ENCODE results near the gene HTR6. TPM values are rescaled to one million over a fixed set of nuclear protein-coding genes. Genes with fewer than 3 reads are reported as not detected.

HTR6 gene
- total RNA-seq, 1 donor, result 0.09 TPM

- H3K4me3 ChIP-seq (ENCODE audit: low read depth, low read length), result no peak overlapping the region
Observed at GRCh38 chr1:19678493-19678892, 13.8 kb downstream of the HTR6 start.

GRCh38 chr1:19678931-19679453 lies 14.3 kb downstream of the HTR6 start:
- no peak for DNase-seq (ENCODE audit: low read depth)
- no peak overlapping the region for H3K4me3 ChIP-seq (ENCODE audit: low read depth, low read length)
- no peak for TF ChIP-seq CTCF (IDR thresholded peaks at IDR 0.05; ENCODE audit: insufficient read depth, low read length)

More at GRCh38 chr1:19678493-19678892, 13.8 kb downstream of the HTR6 start:
- no peak for DNase-seq (ENCODE audit: low read depth)
- no peak for TF ChIP-seq CTCF (IDR thresholded peaks at IDR 0.05; ENCODE audit: insufficient read depth, low read length)

GRCh38 chr1:19679691-19680090 lies 15.0 kb downstream of the HTR6 start:
- DNase-seq (ENCODE audit: low read depth), result no peak
- H3K4me3 ChIP-seq (ENCODE audit: low read depth, low read length), result no peak overlapping the region
- TF ChIP-seq CTCF (IDR thresholded peaks at IDR 0.05; ENCODE audit: insufficient read depth, low read length), result no peak

GRCh38 chr1:19680644-19681043 lies 16.0 kb downstream of the HTR6 start:
- no peak for TF ChIP-seq CTCF (IDR thresholded peaks at IDR 0.05; ENCODE audit: insufficient read depth, low read length)

GRCh38 chr1:19682257-19682656 lies 17.6 kb downstream of the HTR6 start:
- H3K4me3 ChIP-seq (ENCODE audit: low read depth, low read length), result no peak overlapping the region
- DNase-seq (ENCODE audit: low read depth), result peak; percentile 92
- TF ChIP-seq CTCF (IDR thresholded peaks at IDR 0.05; ENCODE audit: insufficient read depth, low read length), result no peak

More at GRCh38 chr1:19680644-19681043, 16.0 kb downstream of the HTR6 start:
- no peak for DNase-seq (ENCODE audit: low read depth)
- H3K4me3 ChIP-seq (ENCODE audit: low read depth, low read length), result no peak overlapping the region

- H3K4me3 ChIP-seq (ENCODE audit: low read depth, low read length), result no peak overlapping the region
- no peak for TF ChIP-seq CTCF (IDR thresholded peaks at IDR 0.05; ENCODE audit: insufficient read depth, low read length)
- DNase-seq (ENCODE audit: low read depth), result no peak
Observed at GRCh38 chr1:19682901-19683300, 18.2 kb downstream of the HTR6 start.

GRCh38 chr1:19683351-19683750 lies 18.7 kb downstream of the HTR6 start:
- TF ChIP-seq CTCF (IDR thresholded peaks at IDR 0.05; ENCODE audit: insufficient read depth, low read length), result no peak
- H3K4me3 ChIP-seq (ENCODE audit: low read depth, low read length), result no peak overlapping the region
- DNase-seq (ENCODE audit: low read depth), result peak; percentile 30
